Left lung (tissue), 10 donors: Measurements from ENCODE around the gene CDKN1C. TPM values are rescaled to one million over a fixed set of nuclear protein-coding genes. Genes with fewer than 3 reads are reported as not detected.

ENCODE experiments used
- ATAC-seq: fragments of 200-7000 bp; cut with Tn5 transposase; one replicate; pipeline ENCODE4 v1.9.1; 2020; ENCODE audit warnings: moderate library complexity
- DNase-seq, 4 donors: peaks; one replicate each; pipeline ENCODE4 v3.0.0-alpha.2; 2013 to 2020
- H3K27ac ChIP-seq, 2 donors: fragments of 200-600 bp; sonication (generic) in 1 of 2; one replicate each; pipeline versions ENCODE4 v1.5.0 to v1.8.0; 2020 to 2021
- H3K27me3 ChIP-seq, 2 donors: fragments of 200-600 bp; sonication (generic) in 1 of 2; one replicate each; pipeline versions ENCODE4 v1.5.0 to v1.8.0; 2020 to 2021
- H3K36me3 ChIP-seq, 2 donors: fragments of 200-600 bp; sonication (generic) in 1 of 2; one replicate each; pipeline versions ENCODE4 v1.5.0 to v1.8.0; 2020 to 2021
- H3K4me1 ChIP-seq, 2 donors: fragments of 200-600 bp; one replicate each; pipeline ENCODE4 v1.8.0; 2021
- H3K4me3 ChIP-seq, 2 donors: fragments of 200-600 bp; sonication (generic) in 1 of 2; one replicate each; pipeline versions ENCODE4 v1.5.0 to v1.8.0; 2020 to 2021; ENCODE audit warnings: mild to moderate bottlenecking in 1 of 2
- H3K9me3 ChIP-seq, 2 donors: fragments of 200-600 bp; sonication (generic) in 1 of 2; one replicate each; pipeline versions ENCODE4 v1.5.0 to v1.8.0; 2020 to 2021
- CTCF ChIP-seq, 2 donors: fragments of 200-600 bp; sonication (generic) in 1 of 2; IDR thresholded peaks; one replicate each; pipeline versions ENCODE4 v1.5.0 to v1.8.0; 2021; ENCODE audit warnings: antibody characterized with exemption in 2 of 2
- intact Hi-C, 2 donors: fragments of 100-400 bp; cut with DNase I; formaldehyde crosslinking; loops; one replicate each; pipeline versions ENCODE4 v1.11.2 to v1.14.2; 2022
- polyA plus RNA-seq, 6 donors: library from polyadenylated mRNA; unstranded; fragments of 120-200 nt; gene quantifications; one replicate each; pipeline ENCODE4 v1.2.1, GENCODE V29; 2013; ENCODE audit not compliant: insufficient read length in 6 of 6
- total RNA-seq, 2 donors: library from RNA; stranded (reverse); fragmentation: NEBNext Ultra II Directional; extraction: Animal tissue kit (Norgen Biotek cat#: 25700); gene quantifications; one replicate each; pipeline ENCODE4 v1.2.1, GENCODE V29; 2021
- donor health status: DM: no; HTN: yes; CAD: no.
- donor health status: DM: no; HTN: no; CAD: no.

CDKN1C gene
- total and polyA plus RNA-seq, 8 donors, result 18.0 to 90.1 (median 67.6) TPM

- Histone ChIP-seq H3K27ac (no peak overlapping the region), H3K4me1 (peaks cover 8 to 17% of the 10 kb centered on the region in 2 donors), H3K36me3 (no peaks in the 10 kb centered on the region), H3K9me3 (peaks cover 0 to 7% of the 10 kb centered on the region in 2 donors), H3K27me3 (no peaks in the 10 kb centered on the region), H3K4me3 (no peak overlapping the region)
- no peak for TF ChIP-seq CTCF (IDR thresholded peaks at IDR 0.05)
- DNase-seq, result peak in 1 of 4 donors; percentile 78
- intact Hi-C loops, result no loop called here
- ATAC-seq, result no peak
Observed at GRCh38 chr11:2833716-2834502, 51.7 kb downstream of the CDKN1C start.

Other genes starting within 250 kb of the CDKN1C start
- gene KCNQ1OT1, start 185.8 kb downstream of the CDKN1C start, total RNA-seq, result 1 to 10 TPM; 2.5 to 2.6 TPM
- 1 to 10 TPM; 1.9 to 2.9 (median 2.7) TPM for gene KCNQ1OT1, start 185.8 kb downstream of the CDKN1C start, polyA plus RNA-seq
- 10 to 100 TPM; 28.3 to 50.0 TPM for gene PHLDA2, start 43.6 kb upstream of the CDKN1C start, total RNA-seq
- gene PHLDA2, start 43.6 kb upstream of the CDKN1C start, polyA plus RNA-seq, result 1 to 10 TPM in 1 of 6 donors, under 1 TPM in 4, not detected in 1; 0.23 to 1.7 (median 0.69) TPM
- gene NAP1L4, start 106.6 kb upstream of the CDKN1C start, total RNA-seq, result 100 to 1,000 TPM; 101 to 122 TPM
- gene NAP1L4, start 106.6 kb upstream of the CDKN1C start, polyA plus RNA-seq, result 100 to 1,000 TPM; 171 to 204 (median 189) TPM
- 10 to 100 TPM; 39.3 to 49.9 TPM for gene CARS1, start 171.6 kb upstream of the CDKN1C start, total RNA-seq
- gene CARS1, start 171.6 kb upstream of the CDKN1C start, polyA plus RNA-seq, result 10 to 100 TPM; 28.3 to 36.6 (median 30.5) TPM